SK-N-SH (cell line): ENCODE measurements around the gene SIDT2.

Experiments
- JUND ChIP-seq: IDR thresholded peaks from 2 replicates; pipeline ENCODE4 v1.4.0; 2012
- RCOR1 ChIP-seq: fragments of 150-350 bp; IDR thresholded peaks from 2 replicates; pipeline ENCODE4 v1.6.1; 2017; ENCODE audit warnings: antibody characterized with exemption, low read length
- TF ChIP-seq, protein P1 (sequence below): fragments of 200-600 bp; sonication (generic); IDR thresholded peaks from 2 replicates; pipeline ENCODE4 v1.6.1; 2017; ENCODE audit warnings: antibody characterized with exemption, mild to moderate bottlenecking, moderate library complexity
- TF ChIP-seq, protein P2 (sequence below): IDR thresholded peaks from 2 replicates; pipeline ENCODE4 v1.4.0; 2012; ENCODE audit warnings: low read depth
- TF ChIP-seq, protein P3 (sequence below): IDR thresholded peaks from 2 replicates; pipeline ENCODE4 v1.6.1; 2012; ENCODE audit warnings: mild to moderate bottlenecking, low read depth, low read length, moderate library complexity

- TF ChIP-seq, protein P1, sequence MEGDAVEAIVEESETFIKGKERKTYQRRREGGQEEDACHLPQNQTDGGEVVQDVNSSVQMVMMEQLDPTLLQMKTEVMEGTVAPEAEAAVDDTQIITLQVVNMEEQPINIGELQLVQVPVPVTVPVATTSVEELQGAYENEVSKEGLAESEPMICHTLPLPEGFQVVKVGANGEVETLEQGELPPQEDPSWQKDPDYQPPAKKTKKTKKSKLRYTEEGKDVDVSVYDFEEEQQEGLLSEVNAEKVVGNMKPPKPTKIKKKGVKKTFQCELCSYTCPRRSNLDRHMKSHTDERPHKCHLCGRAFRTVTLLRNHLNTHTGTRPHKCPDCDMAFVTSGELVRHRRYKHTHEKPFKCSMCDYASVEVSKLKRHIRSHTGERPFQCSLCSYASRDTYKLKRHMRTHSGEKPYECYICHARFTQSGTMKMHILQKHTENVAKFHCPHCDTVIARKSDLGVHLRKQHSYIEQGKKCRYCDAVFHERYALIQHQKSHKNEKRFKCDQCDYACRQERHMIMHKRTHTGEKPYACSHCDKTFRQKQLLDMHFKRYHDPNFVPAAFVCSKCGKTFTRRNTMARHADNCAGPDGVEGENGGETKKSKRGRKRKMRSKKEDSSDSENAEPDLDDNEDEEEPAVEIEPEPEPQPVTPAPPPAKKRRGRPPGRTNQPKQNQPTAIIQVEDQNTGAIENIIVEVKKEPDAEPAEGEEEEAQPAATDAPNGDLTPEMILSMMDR = no peak
- TF ChIP-seq JUND (no peak), RCOR1 (no peak)
- TF ChIP-seq, protein P2, sequence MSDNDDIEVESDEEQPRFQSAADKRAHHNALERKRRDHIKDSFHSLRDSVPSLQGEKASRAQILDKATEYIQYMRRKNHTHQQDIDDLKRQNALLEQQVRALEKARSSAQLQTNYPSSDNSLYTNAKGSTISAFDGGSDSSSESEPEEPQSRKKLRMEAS = no peak
- TF ChIP-seq, protein P3, sequence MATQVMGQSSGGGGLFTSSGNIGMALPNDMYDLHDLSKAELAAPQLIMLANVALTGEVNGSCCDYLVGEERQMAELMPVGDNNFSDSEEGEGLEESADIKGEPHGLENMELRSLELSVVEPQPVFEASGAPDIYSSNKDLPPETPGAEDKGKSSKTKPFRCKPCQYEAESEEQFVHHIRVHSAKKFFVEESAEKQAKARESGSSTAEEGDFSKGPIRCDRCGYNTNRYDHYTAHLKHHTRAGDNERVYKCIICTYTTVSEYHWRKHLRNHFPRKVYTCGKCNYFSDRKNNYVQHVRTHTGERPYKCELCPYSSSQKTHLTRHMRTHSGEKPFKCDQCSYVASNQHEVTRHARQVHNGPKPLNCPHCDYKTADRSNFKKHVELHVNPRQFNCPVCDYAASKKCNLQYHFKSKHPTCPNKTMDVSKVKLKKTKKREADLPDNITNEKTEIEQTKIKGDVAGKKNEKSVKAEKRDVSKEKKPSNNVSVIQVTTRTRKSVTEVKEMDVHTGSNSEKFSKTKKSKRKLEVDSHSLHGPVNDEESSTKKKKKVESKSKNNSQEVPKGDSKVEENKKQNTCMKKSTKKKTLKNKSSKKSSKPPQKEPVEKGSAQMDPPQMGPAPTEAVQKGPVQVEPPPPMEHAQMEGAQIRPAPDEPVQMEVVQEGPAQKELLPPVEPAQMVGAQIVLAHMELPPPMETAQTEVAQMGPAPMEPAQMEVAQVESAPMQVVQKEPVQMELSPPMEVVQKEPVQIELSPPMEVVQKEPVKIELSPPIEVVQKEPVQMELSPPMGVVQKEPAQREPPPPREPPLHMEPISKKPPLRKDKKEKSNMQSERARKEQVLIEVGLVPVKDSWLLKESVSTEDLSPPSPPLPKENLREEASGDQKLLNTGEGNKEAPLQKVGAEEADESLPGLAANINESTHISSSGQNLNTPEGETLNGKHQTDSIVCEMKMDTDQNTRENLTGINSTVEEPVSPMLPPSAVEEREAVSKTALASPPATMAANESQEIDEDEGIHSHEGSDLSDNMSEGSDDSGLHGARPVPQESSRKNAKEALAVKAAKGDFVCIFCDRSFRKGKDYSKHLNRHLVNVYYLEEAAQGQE = no peak
Measured at GRCh38 chr11:117181586-117182550, 3.3 kb downstream of the SIDT2 start.
